A673 (cell line): ENCODE measurements around the gene KLHL33. TPM values are rescaled to one million over a fixed set of nuclear protein-coding genes. Genes with fewer than 3 reads are reported as not detected.

Experiments
- BruUV-seq: library from RNA; stranded (reverse); fragments of 400-500 nt; replicated peaks from 2 replicates; lab custom pipeline; 2021; lab: Mats Ljungman, UMichigan
- CTCF ChIA-PET: fragments of 300-600 bp; sonication (Branson Sonifier 250); formaldehyde crosslinking; loops from one replicate; lab custom pipeline; 2022; ENCODE audit warnings: antibody characterized with exemption; lab: Charles Lee
- POLR2A ChIA-PET: fragments of 300-600 bp; sonication (Branson Sonifier 250); formaldehyde crosslinking; loops from one replicate; lab custom pipeline; 2022; ENCODE audit warnings: antibody characterized with exemption; ENCODE audit not compliant: low non-redundant PET; lab: Charles Lee
- DNase-seq: peaks from one replicate; pipeline ENCODE4 v3.0.0-alpha.2; 2015; ENCODE audit warnings: low spot score
- H3K27ac ChIP-seq: fragments of 200-600 bp; sonication (generic); 2 replicates; pipeline ENCODE4 v1.5.1; 2016; ENCODE audit warnings: mixed run types, low read depth, mild to moderate bottlenecking, mixed read lengths, antibody characterized with exemption, low read length; ENCODE audit not compliant: poor library complexity, severe bottlenecking
- H3K27me3 ChIP-seq: fragments of 200-600 bp; sonication (generic); replicated peaks from 2 replicates; pipeline ENCODE4 v1.6.1; 2017; ENCODE audit warnings: mixed run types, low read depth, mild to moderate bottlenecking, mixed read lengths, antibody characterized with exemption, low read length; ENCODE audit not compliant: insufficient read depth, poor library complexity
- H3K36me3 ChIP-seq: fragments of 200-600 bp; sonication (generic); 2 replicates; pipeline ENCODE4 v1.6.1; 2016; ENCODE audit warnings: mixed run types, mild to moderate bottlenecking, mixed read lengths, antibody characterized with exemption, low read length; ENCODE audit not compliant: insufficient read depth, poor library complexity, severe bottlenecking
- H3K4me1 ChIP-seq: fragments of 200-600 bp; sonication (generic); 2 replicates; pipeline ENCODE4 v1.6.1; 2017; ENCODE audit warnings: mixed run types, mild to moderate bottlenecking, mixed read lengths, antibody characterized with exemption, low read length; ENCODE audit not compliant: insufficient read depth, poor library complexity, severe bottlenecking
- H3K4me3 ChIP-seq: fragments of 200-600 bp; sonication (generic); 2 replicates; pipeline ENCODE4 v1.5.1; 2016; ENCODE audit warnings: low read depth, mixed run types, mild to moderate bottlenecking, mixed read lengths, low read length; ENCODE audit not compliant: poor library complexity, severe bottlenecking
- H3K9me3 ChIP-seq: fragments of 200-600 bp; sonication (generic); 2 replicates; pipeline ENCODE4 v1.6.1; 2016; ENCODE audit warnings: mixed run types, low read depth, mild to moderate bottlenecking, mixed read lengths, antibody characterized with exemption, low read length; ENCODE audit not compliant: poor library complexity, severe bottlenecking
- EZH2 ChIP-seq: fragments of 200-600 bp; sonication (generic); IDR thresholded peaks from 2 replicates; pipeline ENCODE4 v1.6.1; 2017; ENCODE audit warnings: borderline replicate concordance, low read depth, mild to moderate bottlenecking, mixed read lengths, antibody characterized with exemption, low read length; ENCODE audit not compliant: poor library complexity, severe bottlenecking
- intact Hi-C: fragments of 100-400 bp; cut with micrococcal nuclease; formaldehyde crosslinking; loops from one replicate; pipeline ENCODE4 v1.10.0; 2022; ENCODE audit not compliant: unreplicated experiment
- total RNA-seq: library from RNA; stranded (reverse); gene quantifications from 2 replicates; pipeline ENCODE4 v1.2.3, GENCODE V29; 2021
- TF ChIP-seq, protein P1 (sequence below): fragments of 300-800, 200-600 bp; sonication (generic); conservative IDR thresholded peaks from 2 replicates; pipeline ENCODE4 v1.5.1; 2017; ENCODE audit warnings: low read depth, mild to moderate bottlenecking, antibody characterized with exemption, low read length, moderate library complexity, mixed read lengths

Gene KLHL33
- total RNA-seq, 1 experiment from 2014 or later = 0.04 TPM

DNA sequence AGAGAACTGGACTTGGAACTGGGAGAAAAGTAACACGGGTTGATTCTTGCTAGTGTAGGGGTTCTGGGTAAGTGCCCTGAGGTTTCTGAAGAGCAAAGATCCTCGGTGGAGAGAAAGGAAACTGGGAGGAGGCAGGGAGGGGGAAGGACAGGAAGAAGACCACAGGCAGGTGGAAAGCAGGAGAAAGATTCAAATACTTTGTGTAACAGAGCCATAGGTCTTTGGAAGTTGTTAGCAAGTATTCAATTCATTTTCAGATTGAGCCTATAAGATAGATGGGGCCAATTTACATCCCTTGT lies 34.6 kb upstream of the KLHL33 start:
- POLR2A ChIA-PET = no interaction called here
- CTCF ChIA-PET = no interaction called here
- Histone ChIP-seq H3K4me3 (peak overlapping the region; percentile 87), H3K4me1 (peaks cover 9% of the 10 kb centered on the region), H3K9me3 (no peaks in the 10 kb centered on the region), H3K36me3 (peaks cover 40% of the 10 kb centered on the region), H3K27me3 (no peaks in the 10 kb centered on the region), H3K27ac (peak overlapping the region; percentile 85)
- TF ChIP-seq, protein P1, sequence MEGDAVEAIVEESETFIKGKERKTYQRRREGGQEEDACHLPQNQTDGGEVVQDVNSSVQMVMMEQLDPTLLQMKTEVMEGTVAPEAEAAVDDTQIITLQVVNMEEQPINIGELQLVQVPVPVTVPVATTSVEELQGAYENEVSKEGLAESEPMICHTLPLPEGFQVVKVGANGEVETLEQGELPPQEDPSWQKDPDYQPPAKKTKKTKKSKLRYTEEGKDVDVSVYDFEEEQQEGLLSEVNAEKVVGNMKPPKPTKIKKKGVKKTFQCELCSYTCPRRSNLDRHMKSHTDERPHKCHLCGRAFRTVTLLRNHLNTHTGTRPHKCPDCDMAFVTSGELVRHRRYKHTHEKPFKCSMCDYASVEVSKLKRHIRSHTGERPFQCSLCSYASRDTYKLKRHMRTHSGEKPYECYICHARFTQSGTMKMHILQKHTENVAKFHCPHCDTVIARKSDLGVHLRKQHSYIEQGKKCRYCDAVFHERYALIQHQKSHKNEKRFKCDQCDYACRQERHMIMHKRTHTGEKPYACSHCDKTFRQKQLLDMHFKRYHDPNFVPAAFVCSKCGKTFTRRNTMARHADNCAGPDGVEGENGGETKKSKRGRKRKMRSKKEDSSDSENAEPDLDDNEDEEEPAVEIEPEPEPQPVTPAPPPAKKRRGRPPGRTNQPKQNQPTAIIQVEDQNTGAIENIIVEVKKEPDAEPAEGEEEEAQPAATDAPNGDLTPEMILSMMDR = no peak
- no peak for TF ChIP-seq EZH2
- no TSS peak for BruUV-seq
- intact Hi-C loops = no loop called here
- no peak for DNase-seq

GRCh38 chr14:20469890-20470602 lies 34.1 kb upstream of the KLHL33 start:
- TF ChIP-seq EZH2 = no peak
- TF ChIP-seq, protein P1 = no peak
- POLR2A ChIA-PET = interaction anchor here (0.6 to 0.8 kb wide), 3 partner anchors 9 to 57 kb away, joined by 3 to 5 read pairs (median 3); partner anchors contain the start of gene PIP4P1
- peaks cover 9% of the 10 kb centered on the region for H3K4me1 ChIP-seq
- no TSS peak for BruUV-seq
- H3K27ac ChIP-seq = peak overlapping the region; percentile 85
- peaks cover 35% of the 10 kb centered on the region for H3K36me3 ChIP-seq
- CTCF ChIA-PET = no interaction called here
- intact Hi-C loops = no loop called here
- H3K4me3 ChIP-seq = peak overlapping the region; percentile 87
- no peaks in the 10 kb centered on the region for H3K9me3 ChIP-seq
- peak; percentile 71 for DNase-seq
- no peaks in the 10 kb centered on the region for H3K27me3 ChIP-seq

DNA sequence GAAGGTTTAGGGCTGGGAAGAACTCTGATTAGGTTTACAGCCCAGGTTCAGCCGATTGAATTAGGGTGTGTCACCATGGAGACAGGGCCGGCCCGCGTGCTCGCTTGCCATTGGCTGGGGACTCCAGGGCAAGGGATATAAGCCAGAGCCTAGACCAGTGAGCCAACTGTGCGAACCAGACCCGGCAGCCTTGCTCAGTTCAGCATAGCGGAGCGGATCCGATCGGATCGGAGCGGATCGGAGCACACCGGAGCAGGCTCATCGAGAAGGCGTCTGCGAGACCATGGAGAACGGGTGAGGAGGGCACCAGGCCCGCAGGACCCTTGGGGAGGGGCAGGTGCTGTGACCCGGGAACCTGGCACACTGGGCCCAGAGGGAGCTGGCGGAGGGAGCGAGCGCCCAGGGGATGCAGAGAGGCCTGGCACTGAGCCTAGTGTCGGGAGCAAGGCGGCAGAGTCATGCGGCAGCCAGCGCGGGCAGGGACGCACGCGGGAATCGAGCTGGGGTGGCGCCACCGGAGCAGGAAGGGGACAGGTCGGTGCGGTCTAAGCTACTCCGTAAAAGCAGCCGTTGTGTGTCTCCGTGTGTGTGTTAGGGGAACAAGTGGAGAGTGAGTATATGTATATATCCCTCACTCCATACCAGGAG lies 33.4 kb upstream of the KLHL33 start, which contains the start of gene PNP:
PNP (plus strand) TSS at position 165 of the 648 bp plus-strand sequence; CDS start at position 284, 119 bp downstream.
- CTCF ChIA-PET = no interaction called here
- BruUV-seq = no TSS peak
- Histone ChIP-seq H3K36me3 (peaks cover 28% of the 10 kb centered on the region), H3K27ac (peak within 1 kb of the TSS; percentile 85), H3K4me3 (peak within 1 kb of the TSS; percentile 87), H3K4me1 (peaks cover 9% of the 10 kb centered on the region), H3K9me3 (no peaks in the 10 kb centered on the region), H3K27me3 (no peaks in the 10 kb centered on the region)
- TF ChIP-seq, protein P1 = no peak
- TF ChIP-seq EZH2 = no peak
- POLR2A ChIA-PET = interaction anchor here (0.6 to 0.8 kb wide), 3 partner anchors 8 to 57 kb away, joined by 3 to 5 read pairs (median 3); partner anchors contain the start of gene PIP4P1
- peak; percentile 95 for DNase-seq
- intact Hi-C loops = no loop called here
